HFFc6 (cell line): ENCODE results near the gene ACTR6. TPM values are rescaled to one million over a fixed set of nuclear protein-coding genes. Genes with fewer than 3 reads are reported as not detected.
"Not testable (repeated sequence)": the region's sequence is repeated elsewhere in the genome, so short reads cannot be mapped to it uniquely, and the experiment has no call there.

Source experiments
- DNase-seq: peaks from one replicate; pipeline ENCODE4 v3.0.0-alpha.2; 2018
- H3K27ac Mint-ChIP-seq: 2 replicates; pipeline ENCODE4 v1.8.0; 2020; ENCODE audit warnings: mild to moderate bottlenecking, mixed read lengths
- H3K27me3 Mint-ChIP-seq: 2 replicates; pipeline ENCODE4 v1.8.0; 2021; ENCODE audit warnings: mild to moderate bottlenecking, moderate library complexity, mixed read lengths; ENCODE audit not compliant: insufficient read depth
- H3K36me3 Mint-ChIP-seq: 2 replicates; pipeline ENCODE4 v1.8.0; 2021; ENCODE audit warnings: low read depth, mixed read lengths
- H3K4me1 Mint-ChIP-seq: 2 replicates; pipeline ENCODE4 v1.8.0; 2020; ENCODE audit warnings: low read depth, mixed read lengths
- H3K4me3 Mint-ChIP-seq: 2 replicates; pipeline ENCODE4 v1.8.0; 2020; ENCODE audit warnings: mild to moderate bottlenecking, moderate library complexity, mixed read lengths
- H3K9me3 Mint-ChIP-seq: 2 replicates; pipeline ENCODE4 v1.8.0; 2020; ENCODE audit warnings: mild to moderate bottlenecking, mixed read lengths
- CTCF ChIP-seq: fragments of 200-600 bp; sonication (generic); IDR thresholded peaks from 2 replicates; pipeline ENCODE4 v1.5.0; 2021; ENCODE audit warnings: antibody characterized with exemption, mild to moderate bottlenecking
- total RNA-seq, 6 experiments: library from RNA; stranded (reverse); fragmentation: NEBNext Ultra II Directional; extraction: Animal tissue kit (Norgen Biotek cat#: 25700); gene quantifications; 2 replicates in 1 of 6; 3 replicates in 5 of 6; pipeline ENCODE4 v1.2.3, GENCODE V29; 2021

Gene ACTR6
- total RNA-seq, 6 experiments from 2014 or later: 23.2 to 29.2 (median 24.9) TPM

- Mint-ChIP-seq H3K27ac (no peak overlapping the region), H3K4me1 (peaks cover 3% of the 10 kb centered on the region), H3K9me3 (no peaks in the 10 kb centered on the region), H3K27me3 (no peaks in the 10 kb centered on the region), H3K36me3 (no peaks in the 10 kb centered on the region), H3K4me3 (no peak overlapping the region)
- TF ChIP-seq CTCF: peak; percentile 45; the same call in 1 of the 2 replicates
- DNase-seq: peak; percentile 6
Observed at GRCh38 chr12:100229036-100229635, 28.5 kb downstream of the ACTR6 start.

- H3K27ac Mint-ChIP-seq: no peak overlapping the region
- H3K9me3 Mint-ChIP-seq: no peaks in the 10 kb centered on the region
- H3K4me3 Mint-ChIP-seq: no peak overlapping the region
- no peaks in the 10 kb centered on the region for H3K27me3 Mint-ChIP-seq
- TF ChIP-seq CTCF: no peak
- no peak for DNase-seq
- H3K36me3 Mint-ChIP-seq: no peaks in the 10 kb centered on the region
- H3K4me1 Mint-ChIP-seq: peaks cover 8% of the 10 kb centered on the region
Observed at GRCh38 chr12:100229876-100230275, 29.3 kb downstream of the ACTR6 start.

GRCh38 chr12:100231873-100232272 lies 31.3 kb downstream of the ACTR6 start:
- H3K9me3 Mint-ChIP-seq, H3K36me3 Mint-ChIP-seq, H3K4me1 Mint-ChIP-seq, H3K27ac Mint-ChIP-seq, H3K27me3 Mint-ChIP-seq, H3K4me3 Mint-ChIP-seq, DNase-seq: not testable (repeated sequence)

GRCh38 chr12:100234166-100234565 lies 33.6 kb downstream of the ACTR6 start:
- H3K27ac Mint-ChIP-seq: peak overlapping the region; percentile 66
- peak overlapping the region; percentile 71; the same call in 1 of the 2 replicates for H3K4me3 Mint-ChIP-seq
- no peaks in the 10 kb centered on the region for H3K9me3 Mint-ChIP-seq
- TF ChIP-seq CTCF: no peak
- no peaks in the 10 kb centered on the region for H3K27me3 Mint-ChIP-seq
- H3K36me3 Mint-ChIP-seq: no peaks in the 10 kb centered on the region
- peaks cover 8% of the 10 kb centered on the region for H3K4me1 Mint-ChIP-seq
- peak; percentile 3 for DNase-seq

GRCh38 chr12:100234591-100235304 lies 34.1 kb downstream of the ACTR6 start:
- peaks cover 8% of the 10 kb centered on the region for H3K4me1 Mint-ChIP-seq
- H3K9me3 Mint-ChIP-seq: no peaks in the 10 kb centered on the region
- peak; percentile 39 for DNase-seq
- peak overlapping the region; percentile 66 for H3K27ac Mint-ChIP-seq
- H3K36me3 Mint-ChIP-seq: no peaks in the 10 kb centered on the region
- no peaks in the 10 kb centered on the region for H3K27me3 Mint-ChIP-seq
- peak overlapping the region; percentile 71; the same call in 1 of the 2 replicates for H3K4me3 Mint-ChIP-seq
- peak; percentile 85 for TF ChIP-seq CTCF

GRCh38 chr12:100238801-100239200 lies 38.2 kb downstream of the ACTR6 start:
- DNase-seq: no peak
- no peak overlapping the region for H3K27ac Mint-ChIP-seq
- no peaks in the 10 kb centered on the region for H3K27me3 Mint-ChIP-seq
- no peak overlapping the region for H3K4me3 Mint-ChIP-seq
- H3K9me3 Mint-ChIP-seq: no peaks in the 10 kb centered on the region
- peaks cover 8% of the 10 kb centered on the region for H3K4me1 Mint-ChIP-seq
- no peaks in the 10 kb centered on the region for H3K36me3 Mint-ChIP-seq
- TF ChIP-seq CTCF: no peak
